Effector memory CD8-positive, alpha-beta T cell (primary cell): ENCODE data around the gene NTM.
A peak's percentile ranks its signal among the peaks of the same experiment; 100 is the strongest.
"Not testable (repeated sequence)": the region's sequence is repeated elsewhere in the genome, so short reads cannot be mapped to it uniquely, and the experiment has no call there.

Experiments used
- ATAC-seq: fragments of 150-1000 bp; cut with Tn5 transposase; replicated peaks from 2 replicates; pipeline ENCODE4 v1.10.0; 2021; ENCODE audit warnings: mild to moderate bottlenecking, moderate library complexity
- DNase-seq, 3 experiments: peaks; one replicate each; pipeline ENCODE4 v3.0.0; 2021
- H3K27ac Mint-ChIP-seq, 2 donors: one replicate each; pipeline ENCODE4 v1.8.0; 2022; ENCODE audit warnings: mild to moderate bottlenecking in 2 of 2, mixed read lengths in 2 of 2, moderate library complexity in 2 of 2
- H3K27me3 Mint-ChIP-seq, 2 donors: one replicate each; pipeline ENCODE4 v1.8.0; 2022; ENCODE audit warnings: mixed read lengths in 2 of 2
- H3K36me3 Mint-ChIP-seq: one replicate; pipeline ENCODE4 v1.8.0; 2022; ENCODE audit warnings: mild to moderate bottlenecking, moderate library complexity, mixed read lengths; ENCODE audit not compliant: insufficient read depth
- H3K4me1 Mint-ChIP-seq, 2 donors: one replicate each; pipeline ENCODE4 v1.8.0; 2022; ENCODE audit warnings: low read depth in 2 of 2, mixed read lengths in 2 of 2
- H3K4me3 Mint-ChIP-seq, 2 donors: one replicate each; pipeline ENCODE4 v1.8.0; 2022; ENCODE audit warnings: mild to moderate bottlenecking in 2 of 2, mixed read lengths in 2 of 2, moderate library complexity in 2 of 2
- H3K9me3 Mint-ChIP-seq, 2 donors: one replicate each; pipeline ENCODE4 v1.8.0; 2022; ENCODE audit warnings: mixed read lengths in 2 of 2

NTM gene

DNA sequence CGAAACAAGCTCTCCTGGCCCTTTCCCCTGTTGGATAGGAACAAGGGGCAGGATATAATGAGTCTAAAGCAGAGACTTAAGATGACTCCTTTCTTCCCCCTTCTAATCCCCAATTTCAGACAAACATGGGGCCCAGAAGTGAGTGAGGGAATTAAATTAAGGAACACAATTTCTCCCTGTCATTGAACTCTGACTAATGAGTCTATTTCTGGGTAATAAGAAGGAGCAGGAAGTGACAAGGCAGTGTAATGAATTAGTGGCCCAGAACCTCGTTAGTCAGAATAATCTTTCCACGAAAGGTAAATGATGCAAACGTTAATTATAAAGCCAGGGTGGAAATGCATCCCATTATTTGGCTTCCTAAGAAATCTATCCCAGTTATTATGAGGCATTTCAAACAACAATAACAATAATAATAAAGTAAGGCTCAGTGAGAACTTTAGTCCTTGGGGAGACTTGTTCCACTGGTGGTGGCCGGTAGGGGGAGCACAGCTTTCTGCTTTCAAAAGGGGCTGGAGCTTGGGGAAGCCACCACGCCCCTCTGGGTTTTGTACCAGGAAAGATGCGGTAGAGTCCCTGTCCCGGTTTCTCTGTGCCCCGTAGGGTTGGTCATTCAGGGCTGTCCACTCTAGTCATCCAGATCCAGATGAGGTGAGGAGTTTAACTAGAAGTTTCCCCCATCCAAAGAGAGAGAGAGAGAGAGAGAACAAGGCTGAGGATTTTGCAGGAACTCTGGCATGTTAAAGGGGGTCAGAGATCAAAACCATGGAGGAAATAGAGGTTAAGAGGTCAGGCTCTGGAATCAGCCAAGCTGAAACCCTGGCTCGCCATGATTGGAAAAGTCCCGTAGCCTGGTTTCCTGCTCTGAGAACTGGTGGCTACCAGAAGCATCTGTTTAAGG lies 298.3 kb downstream of the NTM start:
- no peaks in the 10 kb centered on the region for H3K36me3 Mint-ChIP-seq

DNA sequence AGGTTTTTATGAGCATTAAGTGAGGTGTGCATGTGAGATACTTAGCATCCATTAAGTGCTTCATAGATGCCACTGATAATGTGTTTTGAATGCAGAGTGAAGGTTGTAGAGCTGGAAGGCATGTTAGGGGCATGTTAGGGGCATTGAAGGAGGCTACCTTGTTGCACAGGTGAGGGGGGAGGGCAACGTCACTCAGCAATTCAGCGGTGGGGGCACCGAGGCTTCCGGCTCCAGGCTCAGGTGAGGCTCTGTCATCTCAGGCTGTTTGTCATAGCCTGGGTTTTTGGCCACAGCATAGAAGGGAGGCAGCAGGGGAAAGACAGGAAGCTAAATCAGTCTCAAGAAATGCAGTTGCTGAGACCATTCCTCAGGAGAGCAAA lies 299.0 kb downstream of the NTM start:
- no peak for DNase-seq
- Mint-ChIP-seq H3K9me3 (peaks cover 1 to 8% of the 10 kb centered on the region in 2 donors), H3K27ac (peak overlapping the region in 1 of 2 donors; percentile 5), H3K4me1 (peaks cover 3 to 7% of the 10 kb centered on the region in 2 donors), H3K27me3 (no peaks in the 10 kb centered on the region), H3K36me3 (no peaks in the 10 kb centered on the region), H3K4me3 (no peak overlapping the region)
- no peak for ATAC-seq

More for the DNA sequence above, 298.3 kb downstream of the NTM start:
- no peak overlapping the region for H3K4me3 Mint-ChIP-seq
- peaks cover 2 to 7% of the 10 kb centered on the region in 2 donors for H3K4me1 Mint-ChIP-seq
- H3K27ac Mint-ChIP-seq, result peak overlapping the region in 1 of 2 donors; percentile 5
- peaks cover 1 to 8% of the 10 kb centered on the region in 2 donors for H3K9me3 Mint-ChIP-seq
- DNase-seq (no peak), ATAC-seq (no peak)
- no peaks in the 10 kb centered on the region for H3K27me3 Mint-ChIP-seq

DNA sequence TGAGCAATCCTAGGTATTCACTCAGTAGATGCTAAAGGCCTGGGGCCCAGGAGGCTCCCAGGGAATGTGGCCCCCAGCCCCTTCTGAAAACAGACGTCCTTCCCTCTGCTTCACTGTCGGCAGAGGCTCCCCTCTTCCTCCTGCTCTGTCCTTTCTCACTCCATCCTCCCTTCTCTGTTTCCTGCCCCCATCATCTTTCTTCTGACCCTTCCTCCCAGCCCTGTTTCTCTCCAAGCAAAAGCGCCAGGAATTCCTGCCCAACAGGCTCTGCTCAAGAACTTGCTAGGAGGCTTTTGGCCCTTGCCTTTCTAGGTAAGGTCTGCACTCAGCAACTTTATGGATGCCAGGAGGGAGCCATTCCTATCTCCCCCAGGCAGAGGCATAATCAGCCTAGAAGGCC lies 300.5 kb downstream of the NTM start:
- no peak overlapping the region for H3K27ac Mint-ChIP-seq
- H3K27me3 Mint-ChIP-seq, result no peaks in the 10 kb centered on the region
- ATAC-seq (no peak), DNase-seq (no peak)
- H3K9me3 Mint-ChIP-seq, result peaks cover 1 to 8% of the 10 kb centered on the region in 2 donors
- H3K36me3 Mint-ChIP-seq, result no peaks in the 10 kb centered on the region
- H3K4me3 Mint-ChIP-seq, result no peak overlapping the region
- peaks cover 3 to 7% of the 10 kb centered on the region in 2 donors for H3K4me1 Mint-ChIP-seq

DNA sequence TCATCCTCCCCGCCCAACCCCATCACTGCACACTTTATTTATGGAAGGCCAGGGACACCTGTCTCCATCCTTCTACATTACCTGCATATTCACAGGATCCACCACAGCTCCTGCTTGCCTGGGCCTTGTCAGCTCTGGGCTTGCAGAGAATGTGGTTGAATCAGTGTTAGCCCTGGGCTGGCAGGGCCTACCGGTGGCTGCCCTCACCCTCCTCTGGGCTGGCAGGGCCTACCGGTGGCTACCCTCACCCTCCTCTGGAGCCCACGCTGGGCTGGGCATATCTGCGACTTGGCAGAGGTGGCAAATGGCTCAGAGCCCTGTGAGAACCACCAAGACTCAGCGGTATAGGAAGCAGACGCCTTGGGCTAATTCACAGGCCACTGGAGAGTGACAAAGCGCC lies 300.9 kb downstream of the NTM start:
- no peak for DNase-seq
- peaks cover 3 to 7% of the 10 kb centered on the region in 2 donors for H3K4me1 Mint-ChIP-seq
- no peaks in the 10 kb centered on the region for H3K27me3 Mint-ChIP-seq
- ATAC-seq, result no peak
- no peaks in the 10 kb centered on the region for H3K36me3 Mint-ChIP-seq
- no peak overlapping the region for H3K27ac Mint-ChIP-seq
- H3K9me3 Mint-ChIP-seq, result peaks cover 1 to 8% of the 10 kb centered on the region in 2 donors
- H3K4me3 Mint-ChIP-seq, result no peak overlapping the region

DNA sequence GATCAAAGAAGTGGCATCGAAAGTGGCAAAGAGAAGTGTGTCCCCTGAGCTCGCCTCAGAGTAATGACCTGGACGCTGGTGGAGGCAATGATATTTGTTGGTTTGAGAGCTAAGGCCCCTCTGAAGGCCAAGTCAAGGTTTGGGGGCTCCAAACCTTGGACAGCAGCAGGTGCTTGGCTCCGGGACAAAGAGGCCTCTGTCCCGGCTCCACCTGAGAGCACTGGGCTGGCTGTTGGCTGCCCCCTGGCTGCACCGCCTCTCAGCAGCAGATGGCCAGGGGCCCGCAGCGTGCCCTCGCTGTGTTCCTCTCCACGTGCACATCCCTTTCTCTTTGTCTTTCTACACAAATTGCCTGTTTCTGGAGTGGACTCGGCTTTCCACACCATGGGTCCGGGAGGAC lies 301.3 kb downstream of the NTM start:
- no peak overlapping the region for H3K4me3 Mint-ChIP-seq
- ATAC-seq (no peak), DNase-seq (no peak)

DNA sequence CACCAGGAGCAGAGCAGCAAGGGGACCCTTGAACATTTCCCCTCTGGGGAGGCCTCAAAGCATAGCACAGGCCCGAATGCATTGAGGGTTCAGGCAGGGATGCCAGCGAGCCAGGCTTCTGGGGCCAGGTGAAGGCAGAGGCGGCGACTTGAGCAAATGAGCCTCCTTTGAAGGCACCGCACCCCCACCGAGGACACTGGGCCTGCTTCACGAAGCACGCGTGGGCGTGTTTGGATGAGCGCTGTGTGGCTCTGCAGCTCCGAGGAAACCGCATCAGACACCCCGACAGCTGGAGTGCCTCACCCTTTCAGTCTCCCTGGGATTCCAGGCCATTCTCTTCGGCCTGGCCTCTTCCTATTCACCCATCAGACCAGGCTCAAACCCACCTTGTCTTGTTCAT lies 301.8 kb downstream of the NTM start:
- Mint-ChIP-seq H3K9me3 (peaks cover 1 to 6% of the 10 kb centered on the region in 2 donors), H3K4me1 (peaks cover 3 to 7% of the 10 kb centered on the region in 2 donors), H3K27ac (no peak overlapping the region), H3K4me3 (no peak overlapping the region), H3K27me3 (no peaks in the 10 kb centered on the region), H3K36me3 (no peaks in the 10 kb centered on the region)
- ATAC-seq, result no peak
- no peak for DNase-seq

More for the DNA sequence above, 301.3 kb downstream of the NTM start:
- H3K36me3 Mint-ChIP-seq, result no peaks in the 10 kb centered on the region
- H3K4me1 Mint-ChIP-seq, result peaks cover 3 to 7% of the 10 kb centered on the region in 2 donors
- H3K27me3 Mint-ChIP-seq, result no peaks in the 10 kb centered on the region
- no peak overlapping the region for H3K27ac Mint-ChIP-seq
- H3K9me3 Mint-ChIP-seq, result peaks cover 1 to 8% of the 10 kb centered on the region in 2 donors

DNA sequence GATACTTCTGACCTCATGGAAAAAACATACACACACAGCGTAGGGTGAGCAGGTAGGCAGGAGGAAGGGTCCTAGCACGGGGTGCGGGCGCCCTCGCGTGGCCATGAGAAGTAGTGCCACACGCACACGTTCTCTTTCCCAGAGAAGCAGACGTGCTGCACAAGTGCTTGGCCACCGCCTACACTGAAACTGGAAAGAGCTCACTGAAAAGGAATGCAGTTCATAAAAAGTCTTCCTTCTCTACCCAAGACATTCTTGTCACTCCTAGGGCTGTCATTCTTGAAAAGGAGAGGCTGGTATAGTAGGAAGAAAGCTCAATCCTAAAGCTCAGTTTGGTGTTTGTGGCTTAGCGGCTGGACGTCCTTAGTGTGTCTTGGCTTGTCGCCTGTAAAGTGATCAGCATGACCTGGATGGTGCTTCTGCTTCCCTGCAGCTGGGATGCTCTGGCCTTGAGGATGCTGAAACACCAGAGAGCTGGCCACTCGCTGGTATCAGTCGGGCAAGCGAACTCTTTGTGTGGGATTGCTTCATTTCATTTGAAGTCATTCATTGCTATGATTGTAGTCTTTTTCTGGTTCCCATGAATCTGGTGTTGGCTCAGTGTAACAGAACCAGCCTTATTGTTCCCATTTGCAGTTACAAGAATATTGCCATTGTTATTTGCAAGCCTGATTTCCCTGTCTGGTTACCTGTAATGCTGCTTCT lies 303.8 kb downstream of the NTM start:
- Mint-ChIP-seq H3K4me3 (no peak overlapping the region), H3K27me3 (no peaks in the 10 kb centered on the region), H3K9me3 (peaks cover 0 to 1% of the 10 kb centered on the region in 2 donors), H3K27ac (no peak overlapping the region), H3K36me3 (no peaks in the 10 kb centered on the region), H3K4me1 (peaks cover 0 to 3% of the 10 kb centered on the region in 2 donors)
- DNase-seq, result no peak
- ATAC-seq, result no peak

DNA sequence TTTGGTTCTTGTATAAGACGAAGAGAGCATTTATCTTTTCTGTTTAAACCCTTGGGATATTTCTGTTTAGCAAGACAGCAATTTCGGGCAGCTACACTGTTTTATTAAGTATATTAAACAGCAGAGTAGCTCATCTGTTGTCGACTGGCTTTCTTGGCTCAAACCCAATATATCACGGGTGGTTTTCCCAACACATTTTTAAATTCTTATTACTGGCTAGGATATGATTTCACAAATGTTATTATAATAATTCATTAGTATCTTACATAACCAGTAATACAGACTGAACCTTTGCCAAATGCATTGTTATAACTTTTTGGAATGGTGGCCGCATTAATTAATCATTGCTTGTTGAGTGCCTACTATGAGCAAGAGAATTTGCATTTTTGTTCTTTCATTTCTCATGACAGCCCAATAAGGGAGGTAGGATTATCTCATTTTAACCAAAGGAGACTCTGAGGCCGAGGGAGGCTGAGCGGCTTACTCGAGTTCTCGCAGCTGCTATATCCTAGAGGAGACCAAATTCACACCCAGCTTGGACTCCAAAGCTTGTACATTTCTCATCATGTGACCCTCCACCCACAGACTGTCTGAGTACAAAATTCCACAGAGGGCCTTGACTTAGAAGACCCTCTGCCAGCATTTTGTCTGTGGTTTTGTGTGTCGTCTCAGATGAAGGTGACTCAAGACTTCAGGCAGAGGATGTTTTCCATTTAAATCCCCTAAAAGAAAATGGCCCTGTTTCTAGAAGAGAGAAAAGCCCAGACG lies 304.9 kb downstream of the NTM start:
- ATAC-seq, result no peak
- Mint-ChIP-seq H3K36me3 (no peaks in the 10 kb centered on the region), H3K9me3 (no peaks in the 10 kb centered on the region), H3K27ac (no peak overlapping the region), H3K4me3 (no peak overlapping the region), H3K4me1 (peaks cover 0 to 2% of the 10 kb centered on the region in 2 donors), H3K27me3 (no peaks in the 10 kb centered on the region)
- no peak for DNase-seq

DNA sequence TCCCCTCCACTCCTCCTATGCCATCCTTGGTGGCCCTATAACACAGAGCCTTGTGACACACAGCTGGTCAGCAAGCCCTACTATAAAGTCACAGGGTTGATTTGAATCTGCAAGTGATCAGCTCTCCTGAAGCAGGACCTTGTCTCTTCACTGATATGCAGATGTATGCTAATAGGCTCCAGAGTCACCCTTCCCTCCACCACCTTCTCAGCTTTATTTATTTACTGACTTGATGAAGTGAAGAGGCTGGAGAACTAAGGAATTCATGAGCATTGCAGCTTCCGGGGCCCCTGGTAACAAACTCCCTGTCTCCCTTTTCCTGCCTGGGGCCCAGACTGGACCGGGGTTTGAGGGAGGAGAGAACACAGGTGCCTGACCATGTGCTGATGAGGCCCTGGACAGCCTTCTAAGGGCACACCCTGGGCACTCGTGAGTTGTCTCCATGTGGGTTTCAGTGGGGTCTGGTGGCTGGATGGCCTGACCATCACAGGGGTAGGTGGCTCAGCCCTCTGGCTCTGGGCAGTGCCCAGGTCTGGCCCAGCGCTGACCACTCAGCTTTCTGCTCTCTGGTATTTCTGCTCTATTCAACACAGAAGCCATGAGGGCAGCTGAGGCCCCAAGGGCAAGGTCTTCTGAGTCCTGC lies 307.5 kb downstream of the NTM start:
- Mint-ChIP-seq H3K4me3 (no peak overlapping the region), H3K27ac (no peak overlapping the region), H3K9me3 (peaks cover 0 to 1% of the 10 kb centered on the region in 2 donors), H3K36me3 (no peaks in the 10 kb centered on the region), H3K4me1 (peaks cover 0 to 2% of the 10 kb centered on the region in 2 donors), H3K27me3 (no peaks in the 10 kb centered on the region)
- DNase-seq, result no peak
- no peak for ATAC-seq

DNA sequence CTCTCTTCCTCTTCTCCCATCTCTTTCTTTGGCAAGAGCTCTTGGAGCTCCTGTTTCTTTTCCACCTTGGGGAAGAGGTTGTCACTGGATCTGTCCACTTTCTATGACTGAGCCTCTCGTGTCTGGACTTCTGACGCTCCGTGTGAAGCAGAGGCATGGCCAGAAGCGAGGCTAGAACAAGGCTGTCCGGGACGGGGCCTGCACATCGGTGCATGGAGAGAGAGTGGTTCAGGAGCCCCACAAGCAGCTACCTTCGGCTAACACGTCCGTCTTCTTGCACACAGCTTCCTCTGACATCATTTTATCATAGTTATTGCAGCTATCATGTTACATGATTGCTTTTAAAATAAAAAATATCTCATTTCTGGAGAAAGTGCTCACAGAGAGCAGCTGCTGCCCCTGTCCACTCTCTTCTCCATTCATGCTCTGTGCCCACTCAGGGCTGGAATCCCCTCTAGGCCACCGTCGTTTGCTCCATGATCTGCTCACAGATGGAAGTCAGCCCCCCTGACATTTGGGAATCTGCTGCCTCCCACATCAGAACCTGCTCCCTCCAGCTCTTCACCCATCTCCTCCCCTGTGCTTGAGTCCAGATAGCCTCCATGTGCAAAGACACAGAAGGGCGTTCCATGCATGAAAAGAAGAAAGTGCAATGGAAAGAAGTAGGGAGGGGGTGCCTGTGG lies 308.4 kb downstream of the NTM start:
- ATAC-seq, result no peak
- no peak for DNase-seq
- peaks cover 0 to 2% of the 10 kb centered on the region in 2 donors for H3K4me1 Mint-ChIP-seq
- no peak overlapping the region for H3K4me3 Mint-ChIP-seq
- H3K27me3 Mint-ChIP-seq, result no peaks in the 10 kb centered on the region
- H3K27ac Mint-ChIP-seq, result no peak overlapping the region
- peaks cover 0 to 1% of the 10 kb centered on the region in 2 donors for H3K9me3 Mint-ChIP-seq
- no peaks in the 10 kb centered on the region for H3K36me3 Mint-ChIP-seq

DNA sequence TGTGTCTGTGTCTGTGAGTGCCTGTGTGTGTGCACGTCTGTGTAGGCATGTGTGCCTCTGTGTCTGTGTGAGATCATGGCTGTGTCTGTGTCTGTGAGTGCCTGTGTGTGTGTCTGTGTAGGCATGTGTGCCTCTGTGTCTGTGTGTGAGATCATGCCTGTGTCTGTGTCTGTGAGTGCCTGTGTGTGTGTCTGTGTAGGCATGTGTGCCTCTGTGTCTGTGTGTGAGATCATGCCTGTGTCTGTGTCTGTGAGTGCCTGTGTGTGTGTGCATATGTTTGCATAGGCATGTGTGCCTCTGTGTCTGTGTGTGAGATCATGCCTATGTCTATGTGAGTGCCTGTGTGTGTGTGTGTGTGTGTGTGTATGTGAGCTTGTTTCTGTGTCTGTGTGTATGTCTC lies 310.0 kb downstream of the NTM start:
- H3K4me1 Mint-ChIP-seq, H3K36me3 Mint-ChIP-seq, DNase-seq, ATAC-seq, H3K9me3 Mint-ChIP-seq, H3K4me3 Mint-ChIP-seq, H3K27ac Mint-ChIP-seq, H3K27me3 Mint-ChIP-seq: not testable (repeated sequence)

DNA sequence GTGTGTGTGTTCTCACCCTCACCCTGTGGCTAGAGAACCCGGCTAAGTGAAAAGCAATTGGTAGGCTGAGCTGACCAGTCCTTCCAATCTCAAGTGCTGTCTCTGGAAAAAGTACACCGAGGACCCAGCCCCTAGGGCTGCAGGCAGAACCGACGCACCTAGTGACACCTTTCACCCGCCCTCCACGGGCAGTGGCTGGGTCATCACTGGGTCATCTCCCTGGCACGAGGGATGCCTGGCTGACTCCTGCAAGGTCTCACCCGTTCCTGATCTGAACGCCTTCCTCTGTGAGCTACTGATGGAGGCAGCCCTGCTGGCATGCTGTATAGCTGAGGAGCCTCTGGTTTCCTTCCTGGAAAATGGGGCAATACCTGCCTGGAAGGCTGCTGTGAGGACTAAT lies 311.5 kb downstream of the NTM start:
- Mint-ChIP-seq H3K4me3 (no peak overlapping the region), H3K27ac (no peak overlapping the region), H3K9me3 (peaks cover 0 to 3% of the 10 kb centered on the region in 2 donors), H3K36me3 (no peaks in the 10 kb centered on the region), H3K4me1 (no peaks in the 10 kb centered on the region), H3K27me3 (no peaks in the 10 kb centered on the region)
- DNase-seq (no peak), ATAC-seq (no peak)
